Thoracic aorta (tissue), 2 donors: ENCODE data around the gene TAF8. TPM values are rescaled to one million over a fixed set of nuclear protein-coding genes. Genes with fewer than 3 reads are reported as not detected.

Source experiments
- ATAC-seq: fragments of 150-250 bp; one replicate; pipeline ENCODE4 v1.8.0; 2017; ENCODE audit warnings: low read depth; ENCODE audit not compliant: insufficient number of reproducible peaks, low FRiP score
- DNase-seq: peaks from one replicate; pipeline ENCODE4 v3.0.0-alpha.2; 2020; ENCODE audit warnings: low spot score
- H3K27ac ChIP-seq, 2 donors: fragments of 200-600 bp; sonication (generic); 1 replicate in 1 of 2; 2 replicates in 1 of 2; pipeline ENCODE4 v1.5.1; 2016; ENCODE audit warnings: mild to moderate bottlenecking in 2 of 2, moderate library complexity in 2 of 2
- H3K27me3 ChIP-seq: fragments of 200-600 bp; sonication (generic); replicated peaks from 2 replicates; pipeline ENCODE4 v1.6.0; 2016; ENCODE audit warnings: mild to moderate bottlenecking; ENCODE audit not compliant: insufficient read depth
- H3K36me3 ChIP-seq: fragments of 200-600 bp; sonication (generic); one replicate; pipeline ENCODE4 v1.5.1; 2016
- H3K4me1 ChIP-seq, 2 donors: fragments of 200-600 bp; sonication (generic); 1 replicate in 1 of 2; 2 replicates in 1 of 2; pipeline versions ENCODE4 v1.5.1 to v1.6.0; 2016; ENCODE audit warnings: low read depth in 2 of 2, mild to moderate bottlenecking in 1 of 2; ENCODE audit not compliant: control insufficient read depth in 1 of 2
- H3K4me3 ChIP-seq: fragments of 200-600 bp; sonication (generic); 2 replicates; pipeline ENCODE4 v1.5.1; 2016; ENCODE audit warnings: mild to moderate bottlenecking
- H3K9me3 ChIP-seq: fragments of 200-600 bp; sonication (generic); 2 replicates; pipeline ENCODE4 v1.5.1; 2016
- CTCF ChIP-seq: fragments of 200-600 bp; sonication (generic); IDR thresholded peaks from one replicate; pipeline ENCODE4 v1.5.1; 2019; ENCODE audit warnings: antibody characterized with exemption
- total RNA-seq, 2 donors: library from RNA; depleted of rRNA; stranded (reverse); fragments of >200 nt; gene quantifications; one replicate each; pipeline versions ENCODE4 v1.1.0 to v1.2.3, GENCODE V29; 2016

Gene TAF8
- total RNA-seq, 2 donors from 2014 or later, result 24.5 to 40.8 TPM

- no peak for DNase-seq
- Histone ChIP-seq H3K4me1 (peaks cover 4 to 6% of the 10 kb centered on the region in 2 donors), H3K27ac (no peak overlapping the region), H3K9me3 (no peaks in the 10 kb centered on the region), H3K27me3 (no peaks in the 10 kb centered on the region), H3K4me3 (peak overlapping the region; percentile 66), H3K36me3 (no peaks in the 10 kb centered on the region)
- ATAC-seq, result no peak
- TF ChIP-seq CTCF, result no peak
Measured at GRCh38 chr6:42104804-42105125, 54.4 kb downstream of the TAF8 start.

DNA sequence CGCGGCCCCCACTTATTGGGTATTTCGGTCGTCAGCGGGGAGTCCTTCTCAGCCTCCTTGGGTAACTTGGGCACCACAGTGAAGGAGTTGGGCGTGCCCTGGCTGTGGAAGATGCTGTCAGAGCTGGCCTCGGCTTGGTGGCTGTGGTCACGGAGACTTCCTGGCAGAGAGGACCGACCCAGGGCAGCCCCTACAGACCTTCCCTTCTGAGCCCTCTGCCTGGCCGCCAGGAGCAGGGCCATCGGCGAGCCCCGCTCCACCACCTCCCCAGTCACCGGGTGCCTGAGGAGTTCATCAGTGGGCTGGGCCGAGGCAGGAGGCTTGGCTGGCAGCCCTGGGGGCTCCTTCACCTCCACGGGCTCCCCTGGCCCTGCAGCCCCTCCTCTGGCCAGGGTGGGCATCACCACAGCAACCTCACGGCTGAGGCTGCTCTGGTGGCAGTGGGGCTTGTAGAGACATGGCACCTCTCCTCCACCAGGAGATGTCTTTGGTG is 54.9 kb downstream of the TAF8 start:
- Histone ChIP-seq H3K9me3 (no peaks in the 10 kb centered on the region), H3K27me3 (no peaks in the 10 kb centered on the region), H3K27ac (no peak overlapping the region), H3K4me1 (peaks cover 4 to 6% of the 10 kb centered on the region in 2 donors), H3K36me3 (no peaks in the 10 kb centered on the region), H3K4me3 (no peak overlapping the region)
- TF ChIP-seq CTCF, result no peak
- DNase-seq, result no peak
- no peak for ATAC-seq

DNA sequence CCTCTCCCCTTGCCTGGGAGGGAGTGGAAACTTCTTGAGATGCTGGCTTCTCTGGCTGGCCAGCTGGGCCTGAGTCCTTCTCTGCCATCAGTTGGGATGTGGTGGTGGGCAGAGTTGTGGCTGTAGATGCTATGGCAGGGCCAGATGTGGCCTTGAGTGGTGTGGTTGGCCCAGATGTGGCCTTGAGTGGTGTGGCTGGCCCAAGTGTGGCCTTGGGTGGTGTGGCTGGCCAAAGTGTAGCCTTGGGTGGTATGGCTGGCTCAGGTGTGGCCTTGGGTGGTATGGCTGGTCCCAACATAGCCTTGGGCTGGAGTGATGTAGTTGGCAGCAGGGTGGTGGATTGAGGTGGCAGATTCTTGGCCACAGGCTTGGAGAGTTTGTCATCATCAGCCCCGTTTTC is 55.4 kb downstream of the TAF8 start:
- H3K27ac ChIP-seq, result no peak overlapping the region
- ATAC-seq (no peak), DNase-seq (no peak)
- H3K4me1 ChIP-seq, result peaks cover 4 to 6% of the 10 kb centered on the region in 2 donors
- TF ChIP-seq CTCF, result no peak
- H3K9me3 ChIP-seq, result no peaks in the 10 kb centered on the region
- H3K4me3 ChIP-seq, result no peak overlapping the region
- H3K36me3 ChIP-seq, result no peaks in the 10 kb centered on the region
- H3K27me3 ChIP-seq, result no peaks in the 10 kb centered on the region

- Histone ChIP-seq H3K27ac (no peak overlapping the region), H3K27me3 (no peaks in the 10 kb centered on the region), H3K36me3 (no peaks in the 10 kb centered on the region), H3K4me1 (peaks cover 4 to 6% of the 10 kb centered on the region in 2 donors), H3K9me3 (no peaks in the 10 kb centered on the region), H3K4me3 (no peak overlapping the region)
- ATAC-seq (no peak), DNase-seq (no peak)
- no peak for TF ChIP-seq CTCF
Measured at GRCh38 chr6:42106112-42107023, 56.0 kb downstream of the TAF8 start.

GRCh38 chr6:42108071-42108470 is 57.7 kb downstream of the TAF8 start:
- no peak overlapping the region for H3K27ac ChIP-seq
- no peak for TF ChIP-seq CTCF
- H3K9me3 ChIP-seq, result no peaks in the 10 kb centered on the region
- no peaks in the 10 kb centered on the region for H3K36me3 ChIP-seq
- H3K4me3 ChIP-seq, result no peak overlapping the region
- H3K27me3 ChIP-seq, result no peaks in the 10 kb centered on the region
- H3K4me1 ChIP-seq, result peaks cover 4 to 6% of the 10 kb centered on the region in 2 donors
- DNase-seq (no peak), ATAC-seq (no peak)
